ENCODE data around the gene MMP23B. TPM values are rescaled to one million over a fixed set of nuclear protein-coding genes. Genes with fewer than 3 reads are reported as not detected.

MMP23B gene
- total RNA-seq, 1 experiment from 2014 or later, result 4.9 TPM

DNA sequence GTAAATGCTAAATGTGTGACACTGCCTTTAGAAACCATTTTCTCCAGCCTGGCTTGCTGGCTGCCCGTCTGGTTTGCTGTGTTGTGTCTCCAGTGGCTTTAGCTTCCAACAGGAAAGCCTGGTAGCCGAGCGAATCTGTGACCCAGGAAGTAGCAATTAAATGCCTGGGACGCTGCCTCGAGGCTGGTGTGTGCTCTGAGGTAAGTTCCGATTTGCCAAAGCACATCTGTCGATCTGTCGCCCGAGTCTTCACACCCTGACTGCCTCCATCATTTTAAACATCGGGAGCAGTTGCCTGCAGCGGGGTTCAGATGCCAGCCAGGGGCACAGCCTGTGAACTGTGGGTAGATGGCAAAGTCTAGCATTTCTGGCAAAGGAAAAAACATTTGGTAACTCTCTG, 14.5 kb upstream of the MMP23B start:
- Histone ChIP-seq H3F3A (ENCODE audit: insufficient read depth, low read depth) (peaks cover 16% of the 10 kb centered on the region; the same call in 1 of the 2 replicates), H3K4me1 (replicated peaks; ENCODE audit: insufficient read depth) (peaks cover 21% of the 10 kb centered on the region), H3K27me3 (ENCODE audit: insufficient read depth, low read depth) (no peaks in the 10 kb centered on the region), H2AFZ (no peak overlapping the region), H4K20me1 (ENCODE audit: insufficient read depth) (peaks cover 8% of the 10 kb centered on the region), H3K4me3 (no peak overlapping the region), H3K9me2 (ENCODE audit: insufficient read depth) (no peaks in the 10 kb centered on the region), H3K36me3 (ENCODE audit: low read depth) (no peaks in the 10 kb centered on the region), H3K9me3 (ENCODE audit: insufficient read depth, low read depth) (no peaks in the 10 kb centered on the region), H3K27ac (no peak overlapping the region), H3K4me2 (peak overlapping the region; percentile 96), H3K79me2 (ENCODE audit: low read depth) (peaks cover 29% of the 10 kb centered on the region)
- ChIA-PET CTCF (no interaction called here), POLR2A (ENCODE audit: unreplicated experiment) (no interaction called here)
- TSS peak; percentile 66 for BruUV-seq (replicated peaks)
- no peak for DNase-seq
- intact Hi-C loops (cut with micrococcal nuclease; ENCODE audit: unreplicated experiment), result no loop called here
- TF ChIP-seq, protein P1, sequence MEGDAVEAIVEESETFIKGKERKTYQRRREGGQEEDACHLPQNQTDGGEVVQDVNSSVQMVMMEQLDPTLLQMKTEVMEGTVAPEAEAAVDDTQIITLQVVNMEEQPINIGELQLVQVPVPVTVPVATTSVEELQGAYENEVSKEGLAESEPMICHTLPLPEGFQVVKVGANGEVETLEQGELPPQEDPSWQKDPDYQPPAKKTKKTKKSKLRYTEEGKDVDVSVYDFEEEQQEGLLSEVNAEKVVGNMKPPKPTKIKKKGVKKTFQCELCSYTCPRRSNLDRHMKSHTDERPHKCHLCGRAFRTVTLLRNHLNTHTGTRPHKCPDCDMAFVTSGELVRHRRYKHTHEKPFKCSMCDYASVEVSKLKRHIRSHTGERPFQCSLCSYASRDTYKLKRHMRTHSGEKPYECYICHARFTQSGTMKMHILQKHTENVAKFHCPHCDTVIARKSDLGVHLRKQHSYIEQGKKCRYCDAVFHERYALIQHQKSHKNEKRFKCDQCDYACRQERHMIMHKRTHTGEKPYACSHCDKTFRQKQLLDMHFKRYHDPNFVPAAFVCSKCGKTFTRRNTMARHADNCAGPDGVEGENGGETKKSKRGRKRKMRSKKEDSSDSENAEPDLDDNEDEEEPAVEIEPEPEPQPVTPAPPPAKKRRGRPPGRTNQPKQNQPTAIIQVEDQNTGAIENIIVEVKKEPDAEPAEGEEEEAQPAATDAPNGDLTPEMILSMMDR (conservative IDR thresholded peaks at IDR 0.05), result no peak
- no peak for TF ChIP-seq EZH2 (IDR thresholded peaks at IDR 0.05; ENCODE audit: low read depth)

DNA sequence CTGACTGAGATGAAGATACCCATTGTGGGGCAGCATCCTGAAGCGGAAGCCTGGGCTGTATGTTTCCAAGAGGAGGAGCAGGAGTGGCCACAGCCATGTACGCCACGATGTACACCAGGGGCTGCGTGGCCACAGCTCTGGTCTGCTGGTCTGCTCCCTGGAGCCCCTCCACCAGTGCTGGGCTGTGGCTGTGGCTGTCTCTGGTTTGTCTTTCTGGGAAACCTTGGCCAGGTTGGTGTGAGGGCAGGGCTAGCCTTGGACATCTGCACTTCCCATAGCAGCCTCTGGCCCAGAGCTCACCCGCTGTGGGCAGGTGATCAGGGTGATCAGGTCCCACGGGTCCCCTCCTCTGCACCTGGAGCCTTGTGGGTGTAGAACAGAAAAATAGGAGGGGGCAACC, 14.0 kb upstream of the MMP23B start:
- Histone ChIP-seq H3K27me3 (ENCODE audit: insufficient read depth, low read depth) (no peaks in the 10 kb centered on the region), H2AFZ (no peak overlapping the region), H3K4me1 (replicated peaks; ENCODE audit: insufficient read depth) (peaks cover 21% of the 10 kb centered on the region), H3K27ac (no peak overlapping the region), H3K4me3 (no peak overlapping the region), H3K4me2 (no peak overlapping the region), H3K79me2 (ENCODE audit: low read depth) (peaks cover 29% of the 10 kb centered on the region), H3K9me2 (ENCODE audit: insufficient read depth) (no peaks in the 10 kb centered on the region), H4K20me1 (ENCODE audit: insufficient read depth) (peaks cover 8% of the 10 kb centered on the region), H3K36me3 (ENCODE audit: low read depth) (no peaks in the 10 kb centered on the region), H3F3A (ENCODE audit: insufficient read depth, low read depth) (peaks cover 16% of the 10 kb centered on the region; the same call in 1 of the 2 replicates), H3K9me3 (ENCODE audit: insufficient read depth, low read depth) (no peaks in the 10 kb centered on the region)
- BruUV-seq (replicated peaks), result no TSS peak
- no peak for DNase-seq
- ChIA-PET CTCF (no interaction called here), POLR2A (ENCODE audit: unreplicated experiment) (no interaction called here)
- TF ChIP-seq, protein P1 (conservative IDR thresholded peaks at IDR 0.05), result no peak
- no peak for TF ChIP-seq EZH2 (IDR thresholded peaks at IDR 0.05; ENCODE audit: low read depth)
- intact Hi-C loops (cut with micrococcal nuclease; ENCODE audit: unreplicated experiment), result no loop called here

DNA sequence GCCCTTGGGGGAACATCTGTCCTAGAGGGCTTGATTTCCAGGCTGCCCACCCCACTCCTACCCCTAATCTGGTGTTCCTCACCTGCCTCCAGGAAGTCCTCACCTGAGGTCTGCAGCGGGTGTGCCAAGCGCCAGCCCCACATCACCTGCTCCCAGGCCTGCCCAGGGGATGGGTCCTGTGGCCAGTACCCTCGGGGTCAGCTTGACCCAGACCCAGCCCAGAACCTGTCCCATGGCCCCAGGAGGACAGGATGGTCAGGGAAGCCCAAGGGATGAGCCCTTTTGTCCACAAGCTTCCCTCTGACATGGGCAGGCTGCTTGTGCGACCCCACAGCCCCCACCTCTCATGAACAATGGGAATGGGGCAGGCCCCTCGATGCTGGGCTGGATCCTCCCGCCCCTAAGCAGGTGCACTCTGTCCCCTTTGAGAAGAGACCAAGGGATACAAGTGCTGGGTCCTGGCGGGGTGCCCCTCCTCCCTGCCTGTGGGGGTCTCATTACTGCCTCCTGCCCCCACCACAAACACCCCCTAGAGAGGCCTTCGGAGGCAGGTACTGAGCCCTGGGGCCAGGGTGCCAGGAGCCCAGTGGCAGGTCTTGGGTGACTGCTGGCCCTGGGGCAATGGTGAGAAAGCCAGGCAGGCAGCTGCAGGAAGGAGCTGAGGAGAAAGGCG, 13.4 kb upstream of the MMP23B start:
- Histone ChIP-seq H3K27ac (no peak overlapping the region), H3K27me3 (ENCODE audit: insufficient read depth, low read depth) (no peaks in the 10 kb centered on the region), H3K36me3 (ENCODE audit: low read depth) (no peaks in the 10 kb centered on the region), H4K20me1 (ENCODE audit: insufficient read depth) (peaks cover 8% of the 10 kb centered on the region), H3K4me2 (no peak overlapping the region), H3K9me3 (ENCODE audit: insufficient read depth, low read depth) (no peaks in the 10 kb centered on the region), H3F3A (ENCODE audit: insufficient read depth, low read depth) (peaks cover 16% of the 10 kb centered on the region; the same call in 1 of the 2 replicates), H2AFZ (no peak overlapping the region), H3K9me2 (ENCODE audit: insufficient read depth) (no peaks in the 10 kb centered on the region), H3K79me2 (ENCODE audit: low read depth) (peaks cover 25% of the 10 kb centered on the region), H3K4me1 (replicated peaks; ENCODE audit: insufficient read depth) (peaks cover 19% of the 10 kb centered on the region), H3K4me3 (no peak overlapping the region)
- BruUV-seq (replicated peaks), result no TSS peak
- CTCF ChIA-PET, result interaction anchor here (0.5 kb wide), 1 partner anchor 294 kb away, joined by 3 read pairs; the partner anchor contains the start of gene INTS11
- intact Hi-C loops (cut with micrococcal nuclease; ENCODE audit: unreplicated experiment), result no loop called here
- DNase-seq, result no peak
- no peak for TF ChIP-seq EZH2 (IDR thresholded peaks at IDR 0.05; ENCODE audit: low read depth)
- TF ChIP-seq, protein P1 (conservative IDR thresholded peaks at IDR 0.05), result no peak
- POLR2A ChIA-PET (ENCODE audit: unreplicated experiment), result no interaction called here

All from PC-9 (cell line).